Measurements from ENCODE around the gene SS18L1. TPM values are rescaled to one million over a fixed set of nuclear protein-coding genes. Genes with fewer than 3 reads are reported as not detected.

Gene SS18L1
- total RNA-seq, 2 donors from 2014 or later, result 16.5 to 17.9 TPM

- Mint-ChIP-seq H3K9me3 (no peaks in the 10 kb centered on the region), H3K4me1 (peaks cover 12% of the 10 kb centered on the region), H3K27me3 (no peaks in the 10 kb centered on the region), H3K36me3 (ENCODE audit: low read depth) (peaks cover 62% of the 10 kb centered on the region), H3K4me3 (no peak overlapping the region), H3K27ac (no peak overlapping the region)
- no peak for ATAC-seq (replicated peaks)
These were observed 49.1 kb downstream of the SS18L1 start for GRCh38 chr20:62192635-62193034.

- Mint-ChIP-seq H3K36me3 (ENCODE audit: low read depth) (peaks cover 63% of the 10 kb centered on the region), H3K4me3 (no peak overlapping the region), H3K27me3 (no peaks in the 10 kb centered on the region), H3K4me1 (peaks cover 8% of the 10 kb centered on the region), H3K9me3 (no peaks in the 10 kb centered on the region), H3K27ac (no peak overlapping the region)
- no peak for ATAC-seq (replicated peaks)
These were observed 49.8 kb downstream of the SS18L1 start for GRCh38 chr20:62193079-62194025.

GRCh38 chr20:62195075-62195405 is 51.5 kb downstream of the SS18L1 start:
- no peak overlapping the region for H3K4me3 Mint-ChIP-seq
- H3K27me3 Mint-ChIP-seq, result no peaks in the 10 kb centered on the region
- ATAC-seq (replicated peaks), result no peak
- no peak overlapping the region for H3K27ac Mint-ChIP-seq
- H3K4me1 Mint-ChIP-seq, result peaks cover 6% of the 10 kb centered on the region
- peaks cover 65% of the 10 kb centered on the region for H3K36me3 Mint-ChIP-seq (ENCODE audit: low read depth)
- H3K9me3 Mint-ChIP-seq, result no peaks in the 10 kb centered on the region

- no peak for ATAC-seq (replicated peaks)
- Mint-ChIP-seq H3K4me1 (peaks cover 4% of the 10 kb centered on the region), H3K4me3 (no peak overlapping the region), H3K27me3 (no peaks in the 10 kb centered on the region), H3K9me3 (no peaks in the 10 kb centered on the region), H3K27ac (no peak overlapping the region), H3K36me3 (ENCODE audit: low read depth) (peaks cover 65% of the 10 kb centered on the region)
These were observed 52.2 kb downstream of the SS18L1 start for GRCh38 chr20:62195736-62196135.

- Mint-ChIP-seq H3K4me1 (peaks cover 4% of the 10 kb centered on the region), H3K9me3 (no peaks in the 10 kb centered on the region), H3K27ac (no peak overlapping the region), H3K27me3 (no peaks in the 10 kb centered on the region), H3K4me3 (no peak overlapping the region), H3K36me3 (ENCODE audit: low read depth) (peaks cover 66% of the 10 kb centered on the region)
- no peak for ATAC-seq (replicated peaks)
These were observed 52.7 kb downstream of the SS18L1 start for GRCh38 chr20:62196286-62196685.

- Mint-ChIP-seq H3K27ac (no peak overlapping the region), H3K4me1 (peaks cover 4% of the 10 kb centered on the region), H3K9me3 (no peaks in the 10 kb centered on the region), H3K4me3 (no peak overlapping the region), H3K27me3 (no peaks in the 10 kb centered on the region), H3K36me3 (ENCODE audit: low read depth) (peaks cover 76% of the 10 kb centered on the region)
- ATAC-seq (replicated peaks), result no peak
These were observed 53.7 kb downstream of the SS18L1 start for GRCh38 chr20:62197311-62197710.

- peaks cover 4% of the 10 kb centered on the region for H3K4me1 Mint-ChIP-seq
- H3K27ac Mint-ChIP-seq, result no peak overlapping the region
- H3K9me3 Mint-ChIP-seq, result no peaks in the 10 kb centered on the region
- H3K36me3 Mint-ChIP-seq (ENCODE audit: low read depth), result peaks cover 80% of the 10 kb centered on the region
- ATAC-seq (replicated peaks), result no peak
- no peaks in the 10 kb centered on the region for H3K27me3 Mint-ChIP-seq
- no peak overlapping the region for H3K4me3 Mint-ChIP-seq
These were observed 54.2 kb downstream of the SS18L1 start for GRCh38 chr20:62197801-62198200.

GRCh38 chr20:62198496-62198895 is 54.9 kb downstream of the SS18L1 start:
- H3K27me3 Mint-ChIP-seq, result no peaks in the 10 kb centered on the region
- peaks cover 4% of the 10 kb centered on the region for H3K4me1 Mint-ChIP-seq
- H3K9me3 Mint-ChIP-seq, result no peaks in the 10 kb centered on the region
- H3K4me3 Mint-ChIP-seq, result no peak overlapping the region
- no peak overlapping the region for H3K27ac Mint-ChIP-seq
- no peak for ATAC-seq (replicated peaks)
- peaks cover 80% of the 10 kb centered on the region for H3K36me3 Mint-ChIP-seq (ENCODE audit: low read depth)

GRCh38 chr20:62198931-62199330 is 55.4 kb downstream of the SS18L1 start:
- Mint-ChIP-seq H3K27me3 (no peaks in the 10 kb centered on the region), H3K36me3 (ENCODE audit: low read depth) (peaks cover 82% of the 10 kb centered on the region), H3K9me3 (no peaks in the 10 kb centered on the region), H3K4me3 (no peak overlapping the region), H3K27ac (no peak overlapping the region), H3K4me1 (peaks cover 4% of the 10 kb centered on the region)
- no peak for ATAC-seq (replicated peaks)

GRCh38 chr20:62200491-62201172 is 57.1 kb downstream of the SS18L1 start:
- peaks cover 75% of the 10 kb centered on the region for H3K36me3 Mint-ChIP-seq (ENCODE audit: low read depth)
- H3K4me1 Mint-ChIP-seq, result peaks cover 2% of the 10 kb centered on the region
- ATAC-seq (replicated peaks), result no peak
- no peaks in the 10 kb centered on the region for H3K9me3 Mint-ChIP-seq
- H3K27me3 Mint-ChIP-seq, result no peaks in the 10 kb centered on the region
- H3K27ac Mint-ChIP-seq, result no peak overlapping the region
- H3K4me3 Mint-ChIP-seq, result no peak overlapping the region

- H3K4me3 Mint-ChIP-seq, result no peak overlapping the region
- peaks cover 68% of the 10 kb centered on the region for H3K36me3 Mint-ChIP-seq (ENCODE audit: low read depth)
- H3K9me3 Mint-ChIP-seq, result no peaks in the 10 kb centered on the region
- ATAC-seq (replicated peaks), result no peak
- H3K4me1 Mint-ChIP-seq, result no peaks in the 10 kb centered on the region
- no peak overlapping the region for H3K27ac Mint-ChIP-seq
- no peaks in the 10 kb centered on the region for H3K27me3 Mint-ChIP-seq
These were observed 57.9 kb downstream of the SS18L1 start for GRCh38 chr20:62201173-62202082.

GRCh38 chr20:62202083-62202395 is 58.5 kb downstream of the SS18L1 start:
- no peak for ATAC-seq (replicated peaks)
- H3K4me1 Mint-ChIP-seq, result no peaks in the 10 kb centered on the region
- H3K4me3 Mint-ChIP-seq, result no peak overlapping the region
- H3K36me3 Mint-ChIP-seq (ENCODE audit: low read depth), result peaks cover 65% of the 10 kb centered on the region
- H3K9me3 Mint-ChIP-seq, result no peaks in the 10 kb centered on the region
- no peak overlapping the region for H3K27ac Mint-ChIP-seq
- no peaks in the 10 kb centered on the region for H3K27me3 Mint-ChIP-seq

GRCh38 chr20:62202676-62203377 is 59.3 kb downstream of the SS18L1 start:
- H3K27ac Mint-ChIP-seq, result no peak overlapping the region
- no peak overlapping the region for H3K4me3 Mint-ChIP-seq
- no peaks in the 10 kb centered on the region for H3K4me1 Mint-ChIP-seq
- no peaks in the 10 kb centered on the region for H3K9me3 Mint-ChIP-seq
- no peak for ATAC-seq (replicated peaks)
- H3K27me3 Mint-ChIP-seq, result no peaks in the 10 kb centered on the region
- peaks cover 57% of the 10 kb centered on the region for H3K36me3 Mint-ChIP-seq (ENCODE audit: low read depth)

Measured in activated T-helper 17 cell treated with anti-CD3 and anti-CD28 coated beads, Interleukin-2, amount 50 U/mL, for 72 hours (primary cell).